NCI-H345 treated with DMSO at 0.1 percent for 48 hours (cell line): ENCODE results near the gene RLN3.

ENCODE experiments used
- DNase-seq: peaks from one replicate; lab custom pipeline; 2025; ENCODE audit not compliant: unreplicated experiment; lab: John Stamatoyannopoulos, UW

The RLN3 gene

DNA sequence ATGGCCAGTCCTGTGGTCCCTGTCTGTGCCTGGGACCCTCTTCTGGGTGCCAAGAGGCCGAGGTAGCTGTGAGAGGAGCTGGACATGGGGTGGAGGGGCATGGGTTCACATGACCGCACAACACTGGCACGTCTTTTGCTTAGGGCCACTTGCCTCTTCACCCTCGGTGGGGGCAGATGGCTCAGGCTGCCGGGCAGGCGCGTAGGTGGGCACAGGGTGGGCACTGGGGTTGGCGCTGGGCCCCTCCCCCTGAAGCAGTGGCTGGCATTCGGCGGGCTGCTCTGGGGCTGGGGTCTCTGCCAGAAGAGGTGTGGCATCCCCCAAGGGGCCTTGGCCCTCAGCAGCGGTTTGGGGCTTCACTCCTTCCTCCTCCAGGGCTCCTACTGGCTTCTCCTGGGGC is 25.6 kb downstream of the RLN3 start:
- DNase-seq: no peak

- no peak for DNase-seq
Measured at GRCh38 chr19:14054099-14054498, 26.2 kb downstream of the RLN3 start.

GRCh38 chr19:14054721-14055120 is 26.8 kb downstream of the RLN3 start:
- no peak for DNase-seq

DNA sequence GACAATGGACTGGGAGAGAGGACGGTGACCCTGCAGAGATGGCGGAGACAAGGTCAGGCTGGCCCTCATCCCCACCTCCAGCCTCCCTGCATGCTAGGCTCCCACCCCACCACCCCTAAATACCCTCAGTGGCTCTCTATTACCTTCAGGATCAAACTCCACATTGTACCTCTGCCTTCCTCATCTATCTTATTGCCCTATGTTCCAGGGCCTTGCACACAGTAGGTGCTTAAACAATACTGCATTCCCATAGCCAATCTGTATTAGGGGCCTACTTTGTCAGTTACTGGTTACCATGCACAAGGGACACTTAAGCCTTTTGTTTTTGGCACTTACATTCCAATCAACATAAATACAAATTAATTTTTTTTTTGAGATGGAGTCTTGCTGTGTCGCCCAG is 27.4 kb downstream of the RLN3 start:
- DNase-seq: no peak

DNA sequence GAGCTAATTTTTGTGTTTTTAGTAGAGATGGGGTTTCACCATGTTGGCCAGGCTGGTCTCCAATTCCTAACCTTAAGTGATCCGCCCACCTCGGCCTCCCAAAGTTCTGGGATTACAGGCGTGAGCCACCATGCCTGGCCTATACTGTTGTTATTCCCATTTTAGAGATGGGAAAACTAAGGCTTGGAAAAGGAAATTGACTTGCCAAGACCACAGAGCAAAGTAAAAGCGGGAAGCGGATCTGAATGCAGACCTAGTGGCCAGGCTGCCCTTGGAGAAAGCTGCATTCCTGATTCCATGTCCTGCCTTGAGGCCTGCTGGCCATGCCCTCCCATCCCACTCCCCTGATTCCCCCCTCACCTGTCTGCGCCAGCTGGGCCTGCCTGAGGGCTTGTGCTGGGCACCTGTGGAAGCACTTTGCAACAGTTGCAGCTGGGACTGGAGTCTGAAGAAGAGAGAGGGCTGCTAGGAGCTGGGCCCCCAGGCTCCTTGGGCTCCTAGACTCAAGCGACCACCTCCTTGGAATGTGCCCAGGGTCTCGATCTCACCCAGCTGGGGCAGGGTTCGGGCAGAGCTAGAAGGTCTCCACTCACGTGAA is 28.2 kb downstream of the RLN3 start:
- no peak for DNase-seq

DNA sequence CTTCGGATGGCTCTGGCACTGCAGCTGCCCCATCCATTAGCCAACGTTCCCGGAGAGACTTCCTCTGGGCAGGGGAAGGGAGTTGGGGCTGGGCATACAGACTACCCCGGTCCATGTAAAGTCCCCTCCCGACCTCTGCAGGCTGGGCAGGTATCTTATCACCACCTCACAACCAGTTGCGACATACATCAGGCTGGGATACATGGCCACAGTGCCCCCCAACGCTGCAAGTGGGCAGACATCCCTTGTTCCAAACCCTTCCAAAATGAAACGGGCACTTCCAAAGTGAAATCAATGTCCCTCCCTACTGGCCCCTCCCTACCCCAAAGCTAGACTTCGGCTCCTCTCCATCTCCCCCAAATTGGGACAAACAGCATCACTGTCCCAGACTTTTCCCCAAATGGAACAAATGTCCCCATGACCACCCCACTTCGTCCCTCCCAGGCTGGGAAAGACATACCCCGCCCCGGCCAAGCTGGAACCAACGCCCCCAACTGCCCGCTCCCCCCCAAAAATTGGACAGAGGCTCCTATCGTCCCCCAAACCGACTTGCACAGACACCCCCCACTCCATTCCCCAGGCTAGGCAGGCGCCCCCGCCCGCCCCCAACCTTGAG is 28.9 kb downstream of the RLN3 start:
- DNase-seq: no peak

DNA sequence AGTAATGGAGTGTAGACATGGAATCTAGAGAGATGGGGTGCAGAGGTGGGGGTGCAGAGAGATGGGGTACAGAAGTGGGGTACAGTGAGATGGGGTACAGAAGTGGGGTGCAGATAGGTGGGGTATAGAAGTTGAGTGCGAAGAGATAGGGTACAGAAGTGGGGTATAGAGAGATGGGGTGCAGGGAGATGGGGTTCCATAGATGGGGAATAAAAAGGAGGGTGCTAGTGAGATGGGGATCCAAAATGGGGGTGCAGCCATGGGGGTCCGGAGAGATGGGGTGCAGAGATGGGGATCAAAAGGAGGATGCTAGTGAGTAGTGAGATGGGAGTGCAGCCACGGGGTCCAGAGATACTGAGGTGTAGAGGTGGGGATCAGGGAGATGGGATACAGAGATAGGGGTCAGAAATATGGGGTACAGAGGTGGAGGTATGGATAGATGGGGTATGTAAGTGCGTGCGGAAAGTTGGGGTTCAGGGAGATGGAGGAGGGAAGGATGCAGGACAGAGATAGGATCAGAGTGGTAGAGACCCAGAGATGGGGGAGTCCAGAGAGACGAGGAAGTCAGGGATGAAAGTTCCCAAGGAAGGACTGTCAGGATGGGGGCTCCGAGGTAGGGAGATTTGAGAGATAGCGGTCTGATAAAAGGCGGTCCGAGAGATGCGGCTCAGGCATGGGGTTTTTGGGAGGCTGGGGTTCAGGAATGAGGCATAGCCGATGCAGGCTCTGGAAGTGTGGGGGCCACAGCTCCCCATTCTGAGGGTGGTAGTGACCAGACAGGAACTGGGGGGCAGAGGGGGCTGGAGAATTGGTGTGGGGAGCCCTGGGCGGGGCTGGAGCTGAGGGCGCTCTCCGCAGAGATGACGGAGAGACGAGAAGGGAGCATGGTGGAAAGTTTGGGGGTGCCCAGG is 30.5 kb downstream of the RLN3 start:
- DNase-seq: no peak

DNA sequence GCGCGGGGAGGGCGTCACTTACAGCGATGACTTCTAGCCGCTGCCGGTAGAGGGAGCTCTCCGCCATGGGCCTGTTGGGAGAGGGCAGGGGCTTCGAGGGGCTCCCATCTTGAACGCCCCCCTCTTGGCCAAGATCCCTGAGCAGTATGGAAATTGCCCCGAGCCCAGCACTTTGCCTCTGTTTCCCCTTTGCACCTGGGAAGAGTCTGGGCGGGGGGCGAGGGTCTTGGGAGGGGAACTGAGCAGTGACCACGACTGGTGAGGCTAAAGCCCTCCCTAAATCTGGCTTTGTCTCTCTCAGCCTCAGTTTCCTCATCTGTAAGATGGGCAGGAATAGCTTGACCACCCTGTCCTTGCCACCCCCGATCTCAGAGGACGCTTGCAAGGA is 31.1 kb downstream of the RLN3 start:
- DNase-seq: no peak

- no peak for DNase-seq
Measured at GRCh38 chr19:14059652-14060155, 31.8 kb downstream of the RLN3 start.

GRCh38 chr19:14061081-14061749 is 33.3 kb downstream of the RLN3 start:
- DNase-seq: no peak

DNA sequence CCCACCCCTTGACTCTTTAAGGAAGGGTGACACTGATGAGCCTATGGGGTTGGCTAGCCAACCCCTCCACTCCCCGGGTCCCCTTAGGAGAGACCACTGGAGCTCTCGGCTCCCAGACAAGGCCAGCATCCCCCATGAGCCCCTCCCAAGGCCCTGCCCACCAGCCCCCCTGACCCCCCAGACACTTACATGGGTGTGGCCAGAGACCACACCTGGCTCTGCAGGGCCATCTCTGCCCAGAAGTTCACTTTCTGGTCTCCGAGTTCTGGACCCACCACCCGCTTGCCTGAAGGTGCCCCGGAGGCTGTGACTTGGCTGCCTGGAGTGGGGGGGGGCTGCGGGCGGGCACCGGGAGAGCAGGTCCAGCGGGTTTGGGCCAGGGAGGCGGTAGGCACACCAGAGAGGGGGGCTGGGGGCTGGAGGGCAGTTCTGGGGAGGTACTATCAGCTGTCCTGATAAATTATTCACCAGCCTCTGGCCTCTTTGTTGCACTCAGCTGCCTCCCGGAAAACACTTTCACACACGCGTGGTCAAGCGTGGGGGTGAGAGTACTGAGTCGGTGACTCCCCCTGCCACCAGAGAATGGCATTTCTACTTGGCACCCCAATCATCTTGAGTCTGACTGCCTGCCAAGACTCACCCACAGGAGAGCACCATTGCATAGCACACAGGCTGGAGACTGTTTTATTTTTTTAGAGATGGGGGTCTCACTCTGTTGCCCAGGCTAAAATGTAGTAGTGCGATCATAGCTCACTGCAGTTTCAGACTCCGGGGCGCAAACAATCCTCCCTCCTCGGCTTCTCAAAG is 34.0 kb downstream of the RLN3 start, which contains the start of gene PALM3:
PALM3 (minus strand) TSS at position 326 of the 807 bp plus-strand sequence; CDS start at position 230, 96 bp downstream.
- DNase-seq: no peak

DNA sequence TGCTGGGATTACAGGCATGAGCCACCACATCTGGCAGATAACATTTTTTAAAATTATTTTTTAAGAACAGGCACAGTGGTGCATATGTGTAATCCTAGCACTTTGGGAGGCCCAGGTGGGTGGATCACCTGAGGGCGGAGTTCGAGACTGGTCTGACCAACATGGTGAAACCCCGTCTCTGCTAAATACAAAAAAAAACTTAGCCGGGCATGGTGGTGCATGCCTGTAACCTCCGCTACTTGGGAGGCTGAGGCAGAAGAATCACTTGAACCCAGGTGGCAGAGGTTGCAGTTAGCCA is 34.6 kb downstream of the RLN3 start:
- DNase-seq: no peak

- no peak for DNase-seq
Measured at GRCh38 chr19:14063105-14063504, 35.2 kb downstream of the RLN3 start.

DNA sequence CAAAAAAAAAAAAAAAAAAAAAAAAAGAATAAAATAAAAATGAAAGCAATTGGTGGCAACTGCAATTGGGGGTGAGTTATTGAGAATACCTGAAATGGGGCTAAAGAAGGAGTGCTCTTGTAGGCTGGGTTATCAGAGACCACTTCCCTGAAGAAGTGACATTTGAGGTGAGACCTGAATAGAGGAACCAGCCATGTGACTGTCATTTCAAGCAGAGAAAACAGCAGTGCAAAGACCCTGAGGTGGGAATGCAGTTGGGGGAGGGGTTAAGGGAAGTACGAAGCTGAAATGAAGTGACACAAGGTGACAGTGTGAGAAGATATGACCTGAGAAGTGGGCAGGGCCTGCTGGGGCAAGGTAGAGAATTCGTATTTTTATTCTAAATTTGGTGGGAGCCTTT is 38.2 kb downstream of the RLN3 start:
- DNase-seq: no peak

DNA sequence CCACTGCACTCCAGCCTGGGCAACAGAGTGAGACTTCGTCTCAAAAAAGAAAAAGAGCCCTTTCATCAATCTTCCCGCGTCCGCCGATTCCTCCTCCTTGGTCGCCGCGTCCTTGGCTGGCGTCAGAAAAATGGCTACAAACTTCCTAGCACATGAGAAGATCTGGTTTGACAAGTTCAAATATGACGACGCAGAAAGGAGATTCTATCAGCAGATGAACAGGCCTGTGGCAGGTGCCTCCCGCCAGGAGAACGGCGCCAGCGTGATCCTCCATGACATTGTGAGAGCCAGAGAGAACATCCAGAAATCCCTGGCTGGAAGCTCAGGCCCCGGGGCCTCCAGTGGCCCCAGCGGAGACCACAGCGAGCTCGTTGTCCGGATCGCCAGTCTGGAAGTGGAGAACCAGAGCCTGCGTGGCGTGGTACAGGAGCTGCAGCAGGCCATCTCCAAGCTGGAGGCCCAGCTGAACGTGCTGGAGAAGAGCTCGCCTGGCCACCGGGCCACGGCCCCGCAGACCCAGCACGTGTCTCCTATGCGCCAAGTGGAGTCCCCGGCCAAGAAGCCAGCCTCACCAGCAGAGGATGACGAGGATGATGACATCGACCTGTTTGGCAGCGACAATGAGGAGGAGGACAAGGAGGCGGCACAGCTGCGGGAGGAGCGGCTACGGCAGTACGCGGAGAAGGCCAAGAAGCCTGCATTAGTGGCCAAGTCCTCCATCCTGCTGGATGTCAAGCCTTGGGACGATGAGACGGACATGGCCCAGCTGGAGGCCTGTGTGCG is 42.5 kb downstream of the RLN3 start:
- DNase-seq: no peak

- no peak for DNase-seq
Measured at GRCh38 chr19:14072535-14073260, 44.8 kb downstream of the RLN3 start, which contains the start of gene MISP3. Gene MISP3 (plus strand): TSS chr19:14072786. CDS start chr19:14073310, 524 bp downstream.

- DNase-seq: peak; percentile 61
Measured at GRCh38 chr19:14073261-14073924, 45.4 kb downstream of the RLN3 start.
